Adrenal gland (tissue), 19 donors: Measurements from ENCODE around the gene CUL4B. TPM values are rescaled to one million over a fixed set of nuclear protein-coding genes. Genes with fewer than 3 reads are reported as not detected.

Source experiments
- DNase-seq, 7 donors: peaks; one replicate each; pipeline ENCODE4 v3.0.0-alpha.2; 2019 to 2020
- H3K27ac ChIP-seq, 5 donors: fragments of 200-600 bp; sonication (generic) in 4 of 5; 1 replicate in 3 of 5; 2 replicates in 2 of 5; pipeline versions ENCODE4 v1.5.1 to v1.8.0; 2016 to 2020; ENCODE audit warnings: mild to moderate bottlenecking in 1 of 5
- H3K27me3 ChIP-seq: fragments of 200-600 bp; 2 replicates; pipeline ENCODE4 v1.8.0; 2021
- H3K36me3 ChIP-seq, 2 donors: fragments of 200-600 bp; replicated peaks in 1 of 2; 1 replicate in 1 of 2; 2 replicates in 1 of 2; pipeline versions ENCODE4 v1.5.1 to v1.8.0; 2018 to 2022
- H3K4me1 ChIP-seq, 2 donors: fragments of 200-600 bp; replicated peaks in 1 of 2; 1 replicate in 1 of 2; 2 replicates in 1 of 2; pipeline versions ENCODE4 v1.5.1 to v1.8.0; 2018 to 2021
- H3K4me3 ChIP-seq, 4 donors: fragments of 200-600 bp; sonication (generic) in 3 of 4; one replicate each; pipeline ENCODE4 v1.5.1; 2016 to 2018
- H3K9me3 ChIP-seq, 3 donors: fragments of 200-600 bp; sonication (generic) in 1 of 3; replicated peaks in 1 of 3; 1 replicate in 2 of 3; 2 replicates in 1 of 3; pipeline versions ENCODE4 v1.5.1 to v1.8.0; 2016 to 2021
- POLR2A ChIP-seq, 2 donors: fragments of 450-650 bp; IDR thresholded peaks; one replicate each; pipeline ENCODE4 v1.6.1; 2017; ENCODE audit warnings: antibody characterized with exemption in 2 of 2, mild to moderate bottlenecking in 2 of 2, moderate library complexity in 1 of 2
- WGBS, 4 donors: extraction: QIAGEN DNeasy Blood & Tissue Kit in 2 of 4; methylation state at CpG; one replicate each; pipeline versions ENCODE4 v1.1.5 to v1.1.7; 2013 to 2017; 5-methylcytosine and 5-hydroxymethylcytosine counted together
- intact Hi-C, 2 donors: fragments of 100-400 bp; cut with DNase I; formaldehyde crosslinking; loops; one replicate each; pipeline versions ENCODE4 v1.14.1 to v1.15.0; 2022 to 2023
- long read RNA-seq, 10 donors: library from polyadenylated mRNA in 3 of 10; unstranded in 2 of 10; stranded (forward) in 1 of 10; transcript quantifications; one replicate each; pipeline ENCODE4 v2.0.0 and lab custom pipeline, GENCODE V29; 2021 to 2026
- polyA plus RNA-seq, 3 donors: library from polyadenylated mRNA; stranded (reverse); fragments of 200-250 nt in 2 of 3; fragments of 350-450 nt in 1 of 3; fragmentation: Illumina TruSeq in 1 of 3; extraction: RNeasy Lipid Tissue Mini Kit (QIAGEN cat#74804) in 1 of 3; gene quantifications; one replicate each; pipeline ENCODE4 v1.2.3, GENCODE V29; 2013 to 2014
- total RNA-seq, 9 donors: library from RNA; depleted of rRNA in 4 of 9; stranded (reverse); fragments of >200 nt in 4 of 9; fragments of 120-200 nt in 1 of 9; fragmentation: NEBNext Ultra II Directional in 1 of 9; extraction: Animal tissue kit (Norgen Biotek cat#: 25700) in 1 of 9; gene quantifications; one replicate each; pipeline versions ENCODE4 v1.1.0 to v1.2.4, GENCODE V29; 2013 to 2023
- TF ChIP-seq, protein P1 (sequence below), 6 experiments: fragments of 450-650 bp in 4 of 6; fragments of 200-600 bp in 2 of 6; sonication (generic) in 1 of 6; IDR thresholded peaks; 1 replicate in 5 of 6; 2 replicates in 1 of 6; pipeline versions ENCODE4 v1.5.1 to v1.8.0; 2016 to 2021; ENCODE audit warnings: antibody characterized with exemption in 6 of 6, mild to moderate bottlenecking in 2 of 6, moderate library complexity in 1 of 6
- donor health status: healthy with polysubstance abuse.
- donor health status: Bipolar disorder and iron deficiency.
- donor health status: DM: yes; HTN: yes; CAD: no.
- donor health status: DM: no; HTN: no; CAD: no.
- donor health status: DM: no; HTN: no; CAD: no.
- donor health status: DM: yes; HTN: yes; CAD: no.

CUL4B gene
- total RNA-seq (10 to 100 TPM; 28.3 to 55.3 (median 42.4) TPM), polyA plus RNA-seq (10 to 100 TPM; 24.7 to 47.0 (median 26.9) TPM)
- long read RNA-seq, donor 1, full-length matches to known transcripts: 3 of 184 reads
- long read RNA-seq, donor 1, partial matches to known transcripts: 96 of 184 reads
- long read RNA-seq, donor 1, other reads (novel, unspliced or antisense): 85 of 184 reads
- long read RNA-seq, donor 2: 0 reads
- long read RNA-seq, donor 3, full-length matches to known transcripts: 4 of 4 reads
- long read RNA-seq, donor 3, partial matches to known transcripts: 0 of 4 reads
- long read RNA-seq, donor 3, other reads (novel, unspliced or antisense): 0 of 4 reads
- long read RNA-seq, donor 4, full-length matches to known transcripts: 2 of 2 reads
- long read RNA-seq, donor 4, partial matches to known transcripts: 0 of 2 reads
- long read RNA-seq, donor 4, other reads (novel, unspliced or antisense): 0 of 2 reads
- long read RNA-seq, donor 5, full-length matches to known transcripts: 32 of 35 reads
- long read RNA-seq, donor 5, partial matches to known transcripts: 1 of 35 reads
- long read RNA-seq, donor 5, other reads (novel, unspliced or antisense): 2 of 35 reads
- long read RNA-seq, donor 6, full-length matches to known transcripts: 2 of 5 reads
- long read RNA-seq, donor 6, partial matches to known transcripts: 2 of 5 reads
- long read RNA-seq, donor 6, other reads (novel, unspliced or antisense): 1 of 5 reads
- long read RNA-seq, donor 7, full-length matches to known transcripts: 1 of 1 reads
- long read RNA-seq, donor 7, partial matches to known transcripts: 0 of 1 reads
- long read RNA-seq, donor 7, other reads (novel, unspliced or antisense): 0 of 1 reads
- long read RNA-seq, donor 8, full-length matches to known transcripts: 5 of 5 reads
- long read RNA-seq, donor 8, partial matches to known transcripts: 0 of 5 reads
- long read RNA-seq, donor 8, other reads (novel, unspliced or antisense): 0 of 5 reads
- long read RNA-seq, donor 9, full-length matches to known transcripts: 3 of 136 reads
- long read RNA-seq, donor 9, partial matches to known transcripts: 65 of 136 reads
- long read RNA-seq, donor 9, other reads (novel, unspliced or antisense): 68 of 136 reads
- long read RNA-seq, donor 10, full-length matches to known transcripts: 1 of 1 reads
- long read RNA-seq, donor 10, partial matches to known transcripts: 0 of 1 reads
- long read RNA-seq, donor 10, other reads (novel, unspliced or antisense): 0 of 1 reads

DNA sequence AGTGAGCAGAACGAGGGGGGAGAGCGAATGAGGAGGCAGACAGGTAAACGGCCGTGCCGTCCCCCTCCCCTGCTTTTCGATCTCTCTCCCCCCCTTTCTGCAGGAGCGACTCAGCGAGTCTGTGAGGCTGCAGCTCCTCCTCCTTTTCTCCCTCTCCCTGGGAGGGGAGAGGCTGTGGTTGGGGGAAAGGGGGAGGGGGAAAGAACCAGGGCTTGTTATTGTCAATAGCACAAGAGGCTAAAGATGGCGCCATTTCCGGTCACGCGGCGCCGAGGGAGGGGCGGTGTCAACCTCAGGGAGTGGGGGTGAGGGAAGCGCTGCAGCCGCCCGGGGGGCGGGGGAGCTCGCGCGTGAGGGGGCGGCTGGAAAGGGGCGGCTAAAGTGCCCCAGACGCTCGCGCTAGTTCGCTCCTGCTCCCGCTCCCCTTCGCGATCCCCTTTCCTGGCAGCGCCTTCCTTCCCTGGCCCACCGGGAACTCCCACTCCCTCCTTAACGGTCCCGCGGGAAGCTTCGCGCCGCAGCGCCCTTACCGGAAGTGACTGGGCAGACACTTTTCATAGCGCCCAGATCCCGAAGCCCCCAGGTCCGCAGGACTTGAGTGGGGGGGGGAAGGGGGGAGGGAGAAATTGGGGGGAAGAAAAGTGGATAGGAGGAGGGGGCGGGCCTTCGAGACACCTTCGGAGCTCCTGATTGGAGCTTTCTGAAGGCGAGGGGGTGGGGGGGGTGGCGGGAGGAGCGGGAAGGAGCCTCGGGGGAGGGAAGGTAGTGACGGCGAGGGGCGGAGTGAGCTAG, at the start of gene CUL4B:
Gene CUL4B, minus strand, starts transcription at position 121 of the 792 bp plus-strand sequence. CDS start 324 bp downstream, outside the sequence.
- TF ChIP-seq, protein P1, sequence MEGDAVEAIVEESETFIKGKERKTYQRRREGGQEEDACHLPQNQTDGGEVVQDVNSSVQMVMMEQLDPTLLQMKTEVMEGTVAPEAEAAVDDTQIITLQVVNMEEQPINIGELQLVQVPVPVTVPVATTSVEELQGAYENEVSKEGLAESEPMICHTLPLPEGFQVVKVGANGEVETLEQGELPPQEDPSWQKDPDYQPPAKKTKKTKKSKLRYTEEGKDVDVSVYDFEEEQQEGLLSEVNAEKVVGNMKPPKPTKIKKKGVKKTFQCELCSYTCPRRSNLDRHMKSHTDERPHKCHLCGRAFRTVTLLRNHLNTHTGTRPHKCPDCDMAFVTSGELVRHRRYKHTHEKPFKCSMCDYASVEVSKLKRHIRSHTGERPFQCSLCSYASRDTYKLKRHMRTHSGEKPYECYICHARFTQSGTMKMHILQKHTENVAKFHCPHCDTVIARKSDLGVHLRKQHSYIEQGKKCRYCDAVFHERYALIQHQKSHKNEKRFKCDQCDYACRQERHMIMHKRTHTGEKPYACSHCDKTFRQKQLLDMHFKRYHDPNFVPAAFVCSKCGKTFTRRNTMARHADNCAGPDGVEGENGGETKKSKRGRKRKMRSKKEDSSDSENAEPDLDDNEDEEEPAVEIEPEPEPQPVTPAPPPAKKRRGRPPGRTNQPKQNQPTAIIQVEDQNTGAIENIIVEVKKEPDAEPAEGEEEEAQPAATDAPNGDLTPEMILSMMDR (IDR thresholded peaks at IDR 0.05): no peak
- TF ChIP-seq POLR2A (IDR thresholded peaks at IDR 0.05): peak in 1 of 2 donors; percentile 81
- Histone ChIP-seq H3K9me3 (no peaks in the 10 kb centered on the region), H3K27ac (peak within 1 kb of the TSS; percentile 84 to 98 (median 97)), H3K4me1 (no peaks in the 10 kb centered on the region), H3K27me3 (no peaks in the 10 kb centered on the region), H3K4me3 (peak within 1 kb of the TSS; percentile 42 to 73 (median 56)), H3K36me3 (peaks cover 3 to 9% of the 10 kb centered on the region in 2 donors)
- peak; percentile 92 to 97 (median 94) for DNase-seq
- intact Hi-C loops: no loop called here
- 0 to 50% (median 15%) methylated on average over 17 to 47 of the region's 54 CpGs for WGBS, 4 donors

DNA sequence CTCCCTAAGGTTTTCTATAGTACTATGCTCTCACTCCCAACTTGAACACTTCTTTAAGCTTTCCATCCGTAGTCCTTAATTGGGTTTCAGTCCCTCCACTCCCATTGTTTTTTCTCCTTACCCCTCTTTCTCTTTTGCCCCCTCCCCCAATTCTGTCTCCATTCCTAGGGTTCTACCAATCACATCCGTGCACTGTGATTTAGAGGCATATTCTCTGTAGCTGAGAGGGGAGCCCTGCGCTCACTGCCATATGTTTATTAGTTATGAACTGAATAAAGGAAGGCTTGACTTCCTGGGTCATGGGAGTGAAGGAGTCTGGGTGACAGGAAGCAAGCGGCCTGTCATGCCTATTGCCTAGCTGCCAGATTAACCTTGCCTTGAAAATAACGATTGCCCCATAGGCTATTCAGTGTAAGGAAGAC, 43.6 kb upstream of the CUL4B start:
- WGBS, 4 donors: 0 to 24% (median 12%) methylated on average over 5 of the region's 5 CpGs
- Histone ChIP-seq H3K27ac (peak overlapping the region; percentile 80 to 92 (median 83)), H3K27me3 (no peaks in the 10 kb centered on the region), H3K4me3 (peak overlapping the region in 3 of 4 donors; percentile 28 to 66 (median 49)), H3K36me3 (no peaks in the 10 kb centered on the region), H3K4me1 (peaks cover 0 to 15% of the 10 kb centered on the region in 2 donors), H3K9me3 (no peaks in the 10 kb centered on the region)
- intact Hi-C loops: no loop called here
- TF ChIP-seq POLR2A (IDR thresholded peaks at IDR 0.05): no peak
- TF ChIP-seq, protein P1 (IDR thresholded peaks at IDR 0.05): no peak
- DNase-seq: peak in 6 of 7 donors; percentile 29 to 69 (median 50)

DNA sequence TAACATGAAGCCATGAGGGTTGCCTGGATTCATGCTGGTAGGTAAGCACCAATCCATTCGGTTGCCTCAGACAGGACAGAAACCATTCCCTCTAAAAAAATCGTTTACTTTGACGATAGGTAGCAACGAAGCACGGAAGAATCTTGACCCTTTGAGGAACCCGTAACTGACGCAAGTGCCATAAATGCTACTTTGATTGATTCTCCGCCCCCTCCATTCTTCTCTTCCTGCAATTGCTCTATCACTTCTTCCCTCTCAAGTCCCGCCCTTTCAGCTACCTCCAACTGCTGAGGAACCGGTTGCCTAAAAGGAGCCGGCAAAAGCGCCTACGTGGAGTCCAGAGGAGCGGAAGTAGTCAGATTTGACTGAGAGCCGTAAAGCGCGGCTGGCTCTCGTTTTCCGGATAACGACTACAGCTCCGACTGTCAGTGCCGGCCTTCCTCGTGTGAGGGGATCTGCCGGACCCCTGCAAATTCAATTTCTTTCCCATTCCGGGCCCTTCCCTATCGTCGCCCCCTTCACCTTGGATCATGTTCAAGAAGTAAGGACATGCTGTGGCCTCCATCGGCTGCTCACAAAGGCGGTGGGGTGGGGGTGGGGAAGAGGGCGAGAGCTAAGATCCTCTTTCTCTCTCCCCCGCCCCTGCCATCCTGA, 43.1 kb upstream of the CUL4B start, which contains the start of gene MCTS1:
Gene MCTS1, plus strand, starts transcription at position 395 of the 654 bp plus-strand sequence. Its CDS starts 136 bp downstream, at position 531.
- Histone ChIP-seq H3K27me3 (no peaks in the 10 kb centered on the region), H3K9me3 (no peaks in the 10 kb centered on the region), H3K4me3 (peak within 1 kb of the TSS in 3 of 4 donors; percentile 28 to 66 (median 49)), H3K27ac (peak within 1 kb of the TSS; percentile 80 to 92 (median 83)), H3K36me3 (no peaks in the 10 kb centered on the region), H3K4me1 (peaks cover 0 to 15% of the 10 kb centered on the region in 2 donors)
- WGBS, 4 donors: 0 to 35% (median 17%) methylated on average over 6 to 31 of the region's 31 CpGs
- peak; percentile 73 to 93 (median 87) for DNase-seq
- TF ChIP-seq POLR2A (IDR thresholded peaks at IDR 0.05): peak in 1 of 2 donors; percentile 67
- TF ChIP-seq, protein P1 (IDR thresholded peaks at IDR 0.05): no peak
- intact Hi-C loops: no loop called here
